Heart left ventricle (tissue), 16 donors: ENCODE results near the gene GPR107. TPM values are rescaled to one million over a fixed set of nuclear protein-coding genes. Genes with fewer than 3 reads are reported as not detected.

ENCODE experiments used
- ATAC-seq, 4 donors: fragments of 200-7000 bp; cut with Tn5 transposase; one replicate each; pipeline ENCODE4 v1.9.1; 2020 to 2022; ENCODE audit warnings: moderate library complexity in 4 of 4, mild to moderate bottlenecking in 3 of 4, moderate number of reproducible peaks in 1 of 4
- DNase-seq, 5 donors: peaks; one replicate each; pipeline ENCODE4 v3.0.0-alpha.2; 2020
- H3K27ac ChIP-seq, 12 donors: fragments of 200-600 bp; sonication (generic) in 4 of 12; one replicate each; pipeline versions ENCODE4 v1.5.0 to v1.8.0; 2016 to 2022; ENCODE audit warnings: mild to moderate bottlenecking in 2 of 12
- H3K27me3 ChIP-seq, 9 donors: fragments of 200-600 bp; sonication (generic) in 2 of 9; one replicate each; pipeline versions ENCODE4 v1.5.1 to v1.8.0; 2016 to 2022; ENCODE audit warnings: mild to moderate bottlenecking in 3 of 9
- H3K36me3 ChIP-seq, 9 donors: fragments of 200-600 bp; sonication (generic) in 2 of 9; one replicate each; pipeline versions ENCODE4 v1.5.0 to v1.8.0; 2018 to 2022; ENCODE audit warnings: mild to moderate bottlenecking in 2 of 9
- H3K4me1 ChIP-seq, 12 donors: fragments of 200-600 bp; sonication (generic) in 4 of 12; one replicate each; pipeline versions ENCODE4 v1.5.0 to v1.8.0; 2016 to 2022; ENCODE audit warnings: mild to moderate bottlenecking in 3 of 12
- H3K4me3 ChIP-seq, 12 donors: fragments of 200-600 bp; sonication (generic) in 4 of 12; one replicate each; pipeline versions ENCODE4 v1.5.0 to v1.8.0; 2017 to 2022; ENCODE audit warnings: mild to moderate bottlenecking in 9 of 12, moderate library complexity in 4 of 12
- H3K9me3 ChIP-seq, 12 donors: fragments of 200-600 bp; sonication (generic) in 4 of 12; one replicate each; pipeline versions ENCODE4 v1.5.0 to v1.8.0; 2016 to 2022; ENCODE audit warnings: mild to moderate bottlenecking in 1 of 12
- CTCF ChIP-seq, 12 donors: fragments of 200-600 bp; sonication (generic) in 4 of 12; IDR thresholded peaks; one replicate each; pipeline versions ENCODE4 v1.5.0 to v1.8.0; 2018 to 2022; ENCODE audit warnings: antibody characterized with exemption in 12 of 12, mild to moderate bottlenecking in 5 of 12
- POLR2A ChIP-seq, 2 donors: fragments of 450-650 bp; IDR thresholded peaks; one replicate each; pipeline ENCODE4 v1.6.1; 2017; ENCODE audit warnings: antibody characterized with exemption in 2 of 2, mild to moderate bottlenecking in 2 of 2, moderate library complexity in 2 of 2
- WGBS, 4 donors: extraction: QIAGEN DNeasy Blood & Tissue Kit in 2 of 4; methylation state at CpG; one replicate each; pipeline versions ENCODE4 v1.1.5 to v1.1.7; 2013 to 2018; 5-methylcytosine and 5-hydroxymethylcytosine counted together
- intact Hi-C, 10 donors: fragments of 100-400 bp; cut with DNase I; formaldehyde crosslinking; loops; one replicate each; pipeline versions ENCODE4 v1.11.1 to v1.14.2; 2022
- polyA plus RNA-seq, 2 donors: library from polyadenylated mRNA; stranded (reverse); fragments of 200-250 nt; gene quantifications; one replicate each; pipeline ENCODE4 v1.2.3, GENCODE V29; 2013
- total RNA-seq, 9 donors: library from RNA; depleted of rRNA in 2 of 9; stranded (reverse); fragments of >200 nt in 2 of 9; fragmentation: NEBNext Ultra II Directional in 3 of 9; extraction: Animal tissue kit (Norgen Biotek cat#: 25700) in 3 of 9; gene quantifications; one replicate each; pipeline versions ENCODE4 v1.1.0 to v1.2.4, GENCODE V29; 2016 to 2023
- donor health status: ischemic (EF 13 %, LVEDD 7.1; RV severe dilation, severe dysfunction).
- donor health status: healthy with polysubstance abuse.
- donor health status: DM: no; HTN: yes; CAD: no.
- donor health status: DM: no; HTN: no; CAD: no.
- donor health status: ischemic (EF 25% LVEDD 6.9; RV normal size, moderate dysfunction).
- donor health status: ischemic (EF 25% LVEDD 5.7; RV mildly dilated, moderate dysfunction).
- donor health status: healthy.
- donor health status: DM: yes; HTN: yes; CAD: no.
- donor health status: ischemic (EF 35%, LVEDD 5.7; RV mildly dilated, moderate dysfunction).
- donor health status: nonischemic (EF 11% LVEDD 7.7; RV severe dilation, severe dysfunction).
- donor health status: DM: yes; HTN: yes; CAD: no.
- donor health status: PGD.
- donor health status: ischemic (EF 29% LVEDD 5.4; RV normal size, mild dysfunction).
- donor health status: nonischemic (EF 23%, LVEDD 6.1; RV moderate dilation, normal function).

Gene GPR107
- total and polyA plus RNA-seq, 11 donors = 7.0 to 33.2 (median 21.3) TPM

GRCh38 chr9:130143958-130144366 is 90.3 kb downstream of the GPR107 start:
- TF ChIP-seq POLR2A (IDR thresholded peaks at IDR 0.05) (no peak), CTCF (IDR thresholded peaks at IDR 0.05) (no peak)
- Histone ChIP-seq H3K27me3 (peaks cover 0 to 10% (median 0%) of the 10 kb centered on the region in 9 donors), H3K4me3 (no peak overlapping the region), H3K4me1 (peaks cover 0 to 35% (median 23%) of the 10 kb centered on the region in 12 donors), H3K27ac (peak overlapping the region in 3 of 12 donors; percentile 6 to 34 (median 25)), H3K9me3 (no peaks in the 10 kb centered on the region), H3K36me3 (no peaks in the 10 kb centered on the region)
- WGBS, 4 donors = 17 to 29% (median 22%) methylated on average over 14 of the region's 14 CpGs
- intact Hi-C loops = no loop called here
- ATAC-seq (peak; percentile 64 to 91 (median 81)), DNase-seq (peak; percentile 46 to 67 (median 64))

GRCh38 chr9:130144703-130145102 is 91.0 kb downstream of the GPR107 start:
- ATAC-seq (peak; percentile 71 to 82 (median 80)), DNase-seq (peak in 2 of 5 donors; percentile 50 to 70)
- peaks cover 0 to 10% (median 0%) of the 10 kb centered on the region in 9 donors for H3K27me3 ChIP-seq
- whole genome bisulfite sequencing, 4 donors = 42 to 67% (median 51%) methylated on average over 4 to 5 of the region's 5 CpGs
- H3K27ac ChIP-seq = peak overlapping the region in 1 of 12 donors; percentile 34
- no peaks in the 10 kb centered on the region for H3K36me3 ChIP-seq
- H3K9me3 ChIP-seq = no peaks in the 10 kb centered on the region
- H3K4me1 ChIP-seq = peaks cover 0 to 27% (median 16%) of the 10 kb centered on the region in 12 donors
- TF ChIP-seq CTCF (IDR thresholded peaks at IDR 0.05) (no peak), POLR2A (IDR thresholded peaks at IDR 0.05) (no peak)
- intact Hi-C loops = no loop called here
- H3K4me3 ChIP-seq = no peak overlapping the region

- Histone ChIP-seq H3K27me3 (peaks cover 0 to 10% (median 0%) of the 10 kb centered on the region in 9 donors), H3K4me3 (no peak overlapping the region), H3K4me1 (peaks cover 0 to 20% (median 9%) of the 10 kb centered on the region in 12 donors), H3K27ac (no peak overlapping the region), H3K36me3 (no peaks in the 10 kb centered on the region), H3K9me3 (no peaks in the 10 kb centered on the region)
- TF ChIP-seq POLR2A (IDR thresholded peaks at IDR 0.05) (no peak), CTCF (IDR thresholded peaks at IDR 0.05) (no peak)
- intact Hi-C loops = no loop called here
- no peak for ATAC-seq
- 68 to 83% (median 77%) methylated on average over 1 of the region's 1 CpG for WGBS, 4 donors
- peak in 1 of 5 donors; percentile 6 for DNase-seq
Measured at GRCh38 chr9:130145658-130146057, 92.0 kb downstream of the GPR107 start.

- Histone ChIP-seq H3K27ac (no peak overlapping the region), H3K4me1 (peaks cover 0 to 20% (median 8%) of the 10 kb centered on the region in 12 donors), H3K36me3 (no peaks in the 10 kb centered on the region), H3K4me3 (no peak overlapping the region), H3K9me3 (no peaks in the 10 kb centered on the region), H3K27me3 (peaks cover 0 to 10% (median 0%) of the 10 kb centered on the region in 9 donors)
- TF ChIP-seq POLR2A (IDR thresholded peaks at IDR 0.05) = no peak
- no peak for TF ChIP-seq CTCF (IDR thresholded peaks at IDR 0.05)
- intact Hi-C loops = no loop called here
- no peak for ATAC-seq
- WGBS, 4 donors = 74 to 87% (median 85%) methylated on average over 5 of the region's 5 CpGs
- no peak for DNase-seq
Measured at GRCh38 chr9:130147198-130147597, 93.5 kb downstream of the GPR107 start.
